GM21723 (cell line): ENCODE data around the gene USP47.

ENCODE experiments used
- ATAC-seq: cut with Tn5 transposase; IDR thresholded peaks from one replicate; pipeline ENCODE4 v1.9.1; 2021; ENCODE audit warnings: mild to moderate bottlenecking, moderate library complexity; ENCODE audit not compliant: unreplicated experiment

USP47 gene

GRCh38 chr11:11841723-11842420, at the start of gene USP47:
Gene USP47 (plus strand): TSS chr11:11841972. CDS start chr11:11842186, 214 bp downstream.
- ATAC-seq = peak; percentile 74

GRCh38 chr11:11793073-11793472, 48.7 kb upstream of the USP47 start:
- ATAC-seq = no peak

- peak; percentile 55 for ATAC-seq
Observed at GRCh38 chr11:11798586-11799438, 43.0 kb upstream of the USP47 start.

- ATAC-seq = no peak
Observed at GRCh38 chr11:11805228-11805627, 36.5 kb upstream of the USP47 start.

GRCh38 chr11:11806074-11806473, 35.7 kb upstream of the USP47 start:
- ATAC-seq = no peak

- ATAC-seq = no peak
Observed at GRCh38 chr11:11806586-11806985, 35.2 kb upstream of the USP47 start.

- ATAC-seq = no peak
Observed at GRCh38 chr11:11807811-11808782, 33.7 kb upstream of the USP47 start.

- ATAC-seq = no peak
Observed at GRCh38 chr11:11808992-11809615, 32.7 kb upstream of the USP47 start.

- no peak for ATAC-seq
Observed at GRCh38 chr11:11810764-11811726, 30.7 kb upstream of the USP47 start.

GRCh38 chr11:11813288-11813962, 28.3 kb upstream of the USP47 start:
- no peak for ATAC-seq

- no peak for ATAC-seq
Observed at GRCh38 chr11:11814614-11815452, 26.9 kb upstream of the USP47 start.

GRCh38 chr11:11816511-11817314, 25.1 kb upstream of the USP47 start:
- ATAC-seq = no peak

- ATAC-seq = no peak
Observed at GRCh38 chr11:11817957-11818356, 23.8 kb upstream of the USP47 start.

- ATAC-seq = no peak
Observed at GRCh38 chr11:11818529-11819121, 23.1 kb upstream of the USP47 start.

GRCh38 chr11:11821899-11822298, 19.9 kb upstream of the USP47 start:
- no peak for ATAC-seq

GRCh38 chr11:11822946-11823345, 18.8 kb upstream of the USP47 start:
- no peak for ATAC-seq

GRCh38 chr11:11826260-11826659, 15.5 kb upstream of the USP47 start:
- no peak for ATAC-seq
